Neural cell (in vitro differentiated cells): ENCODE results near the gene NOTUM. TPM values are rescaled to one million over a fixed set of nuclear protein-coding genes. Genes with fewer than 3 reads are reported as not detected.

Experiments used
- H2AFZ ChIP-seq: fragments of 200-600, 300-800 bp; sonication (generic), shearing (Covaris generic); 2 replicates; pipeline ENCODE4 v1.6.0; 2014; ENCODE audit warnings: low read depth, mild to moderate bottlenecking, antibody characterized with exemption, low read length, moderate library complexity
- H3F3A ChIP-seq: fragments of 200-600 bp; shearing (Covaris generic); 2 replicates; pipeline ENCODE4 v1.6.1; 2016; ENCODE audit warnings: mild to moderate bottlenecking, moderate library complexity, mixed read lengths, antibody characterized with exemption, low read length; ENCODE audit not compliant: insufficient read depth, poor library complexity, severe bottlenecking
- H3K27ac ChIP-seq: fragments of 200-600, 300-800 bp; sonication (generic), shearing (Covaris generic); 2 replicates; pipeline ENCODE4 v1.5.1; 2014; ENCODE audit warnings: mild to moderate bottlenecking, low read length, moderate library complexity
- H3K27me3 ChIP-seq: fragments of 300-800, 200-600 bp; sonication (generic), shearing (Covaris generic); 2 replicates; pipeline ENCODE4 v1.6.0; 2014; ENCODE audit warnings: mild to moderate bottlenecking, low read depth, low read length, moderate library complexity; ENCODE audit not compliant: insufficient read depth
- H3K36me3 ChIP-seq: fragments of 300-800, 200-600 bp; sonication (generic), shearing (Covaris generic); 2 replicates; pipeline ENCODE4 v1.5.1; 2014; ENCODE audit warnings: mild to moderate bottlenecking, antibody characterized with exemption, low read length, moderate library complexity; ENCODE audit not compliant: insufficient read depth
- H3K4me2 ChIP-seq: fragments of 300-800, 200-600 bp; sonication (generic), shearing (Covaris generic); 2 replicates; pipeline ENCODE4 v1.6.0; 2014; ENCODE audit warnings: mild to moderate bottlenecking, low read length
- H3K4me3 ChIP-seq: fragments of 300-800, 200-600 bp; sonication (generic), shearing (Covaris generic); 2 replicates; pipeline ENCODE4 v1.5.1; 2014; ENCODE audit warnings: mild to moderate bottlenecking, low read length, moderate library complexity
- H3K79me2 ChIP-seq: fragments of 200-600 bp; shearing (Covaris generic); replicated peaks from 2 replicates; pipeline ENCODE4 v1.6.0; 2014; ENCODE audit warnings: mild to moderate bottlenecking, low read length, moderate library complexity; ENCODE audit not compliant: insufficient read depth
- H3K9ac ChIP-seq: fragments of 300-800, 200-600 bp; sonication (generic), shearing (Covaris generic); 2 replicates; pipeline ENCODE4 v1.6.1; 2016; ENCODE audit warnings: mild to moderate bottlenecking, low read length, mixed read lengths
- H3K9me2 ChIP-seq: fragments of 200-600 bp; shearing (Covaris generic); 2 replicates; pipeline ENCODE4 v1.6.1; 2016; ENCODE audit warnings: mild to moderate bottlenecking, low read length, mixed read lengths; ENCODE audit not compliant: insufficient read depth
- H3K9me3 ChIP-seq: fragments of 200-600, 300-800 bp; sonication (generic), shearing (Covaris generic); 2 replicates; pipeline ENCODE4 v1.6.1; 2016; ENCODE audit warnings: mild to moderate bottlenecking, mixed run types, low read length, moderate library complexity, mixed read lengths
- H4K20me1 ChIP-seq: fragments of 200-600 bp; shearing (Covaris generic); 2 replicates; pipeline ENCODE4 v1.6.1; 2016; ENCODE audit warnings: mild to moderate bottlenecking, mixed run types; ENCODE audit not compliant: insufficient read depth
- CTCF ChIP-seq: fragments of 450-650 bp; IDR thresholded peaks from 2 replicates; pipeline ENCODE4 v1.5.1; 2014; ENCODE audit warnings: antibody characterized with exemption, mild to moderate bottlenecking, moderate library complexity; ENCODE audit not compliant: poor library complexity, severe bottlenecking
- EP300 ChIP-seq: fragments of 450-650 bp; conservative IDR thresholded peaks from 2 replicates; pipeline ENCODE4 v1.6.1; 2014; ENCODE audit warnings: antibody characterized with exemption, mild to moderate bottlenecking, moderate library complexity; ENCODE audit not compliant: poor library complexity, severe bottlenecking
- EZH2 ChIP-seq: fragments of 200-600, 300-800 bp; shearing (Covaris generic), sonication (generic); IDR thresholded peaks from 2 replicates; pipeline ENCODE4 v1.6.1; 2014; ENCODE audit warnings: antibody characterized with exemption, low read length, borderline replicate concordance, mild to moderate bottlenecking; ENCODE audit not compliant: insufficient read depth, poor library complexity, severe bottlenecking
- MXI1 ChIP-seq: fragments of 450-650 bp; conservative IDR thresholded peaks from 2 replicates; pipeline ENCODE4 v1.6.1; 2014; ENCODE audit warnings: antibody characterized with exemption, mild to moderate bottlenecking; ENCODE audit not compliant: poor library complexity, severe bottlenecking
- POLR2AphosphoS5 ChIP-seq: IDR thresholded peaks from 2 replicates; pipeline ENCODE4 v1.6.1; 2012
- RAD21 ChIP-seq: fragments of 450-650 bp; conservative IDR thresholded peaks from 2 replicates; pipeline ENCODE4 v1.6.1; 2014; ENCODE audit warnings: antibody characterized with exemption, mild to moderate bottlenecking, moderate library complexity
- SMC3 ChIP-seq: fragments of 450-650 bp; conservative IDR thresholded peaks from 2 replicates; pipeline ENCODE4 v1.6.1; 2014; ENCODE audit warnings: antibody characterized with exemption, mild to moderate bottlenecking, moderate library complexity; ENCODE audit not compliant: poor library complexity
- TAF1 ChIP-seq: IDR thresholded peaks from 2 replicates; pipeline ENCODE4 v1.6.1; 2012; ENCODE audit warnings: low read depth
- polyA plus RNA-seq: library from polyadenylated mRNA; depleted of rRNA; stranded (reverse); fragments of >200 nt; gene quantifications from 2 replicates; pipeline ENCODE4 v1.2.3, GENCODE V29; 2014
- TF ChIP-seq, protein P1 (sequence below): IDR thresholded peaks from 2 replicates; pipeline ENCODE4 v1.6.1; 2012; ENCODE audit warnings: borderline replicate concordance

Gene NOTUM
- polyA plus RNA-seq, 1 donor from 2014 or later = not detected

DNA sequence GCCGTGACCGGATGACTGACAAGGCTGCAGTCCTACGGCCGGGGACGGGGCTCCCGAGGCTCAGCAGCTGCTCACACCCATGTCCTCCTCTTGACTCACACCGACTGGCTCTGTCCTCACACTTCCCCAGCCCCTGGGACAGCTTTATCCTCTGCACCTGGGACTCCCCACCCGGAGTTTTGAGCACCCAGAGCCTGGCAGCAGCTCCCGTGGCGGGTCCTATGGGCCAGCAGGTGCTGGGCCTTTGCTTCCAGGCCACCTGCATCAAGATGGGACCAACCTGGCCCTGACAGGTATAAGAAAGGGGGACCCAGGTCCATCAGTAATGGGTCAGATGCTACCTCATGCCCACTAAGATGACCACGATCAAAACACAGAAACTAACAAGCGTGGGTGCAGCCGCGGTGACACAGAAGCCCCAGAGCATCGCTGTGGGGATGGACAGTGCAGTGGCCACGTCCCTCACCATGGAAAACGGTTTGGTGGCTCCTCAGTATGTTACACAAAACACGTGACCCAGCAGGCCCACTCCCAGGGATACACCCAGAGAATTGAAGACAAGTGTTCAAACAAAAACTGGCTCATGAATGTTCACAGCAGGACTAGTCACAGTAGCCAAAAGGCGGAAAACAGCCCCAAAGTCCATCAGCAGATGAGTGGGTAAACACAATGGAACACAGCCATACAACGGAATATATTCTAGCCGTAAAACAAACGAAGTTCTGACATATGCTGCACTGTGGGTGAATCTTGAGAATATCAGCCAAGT lies 3.3 kb upstream of the NOTUM start:
- no peak overlapping the region for H3K4me2 ChIP-seq
- H3F3A ChIP-seq = no peaks in the 10 kb centered on the region
- H3K27me3 ChIP-seq = peaks cover 40% of the 10 kb centered on the region
- TF ChIP-seq POLR2AphosphoS5 (no peak), SMC3 (no peak), EZH2 (no peak), EP300 (no peak), MXI1 (no peak), TAF1 (no peak), RAD21 (no peak), CTCF (no peak)
- TF ChIP-seq, protein P1, sequence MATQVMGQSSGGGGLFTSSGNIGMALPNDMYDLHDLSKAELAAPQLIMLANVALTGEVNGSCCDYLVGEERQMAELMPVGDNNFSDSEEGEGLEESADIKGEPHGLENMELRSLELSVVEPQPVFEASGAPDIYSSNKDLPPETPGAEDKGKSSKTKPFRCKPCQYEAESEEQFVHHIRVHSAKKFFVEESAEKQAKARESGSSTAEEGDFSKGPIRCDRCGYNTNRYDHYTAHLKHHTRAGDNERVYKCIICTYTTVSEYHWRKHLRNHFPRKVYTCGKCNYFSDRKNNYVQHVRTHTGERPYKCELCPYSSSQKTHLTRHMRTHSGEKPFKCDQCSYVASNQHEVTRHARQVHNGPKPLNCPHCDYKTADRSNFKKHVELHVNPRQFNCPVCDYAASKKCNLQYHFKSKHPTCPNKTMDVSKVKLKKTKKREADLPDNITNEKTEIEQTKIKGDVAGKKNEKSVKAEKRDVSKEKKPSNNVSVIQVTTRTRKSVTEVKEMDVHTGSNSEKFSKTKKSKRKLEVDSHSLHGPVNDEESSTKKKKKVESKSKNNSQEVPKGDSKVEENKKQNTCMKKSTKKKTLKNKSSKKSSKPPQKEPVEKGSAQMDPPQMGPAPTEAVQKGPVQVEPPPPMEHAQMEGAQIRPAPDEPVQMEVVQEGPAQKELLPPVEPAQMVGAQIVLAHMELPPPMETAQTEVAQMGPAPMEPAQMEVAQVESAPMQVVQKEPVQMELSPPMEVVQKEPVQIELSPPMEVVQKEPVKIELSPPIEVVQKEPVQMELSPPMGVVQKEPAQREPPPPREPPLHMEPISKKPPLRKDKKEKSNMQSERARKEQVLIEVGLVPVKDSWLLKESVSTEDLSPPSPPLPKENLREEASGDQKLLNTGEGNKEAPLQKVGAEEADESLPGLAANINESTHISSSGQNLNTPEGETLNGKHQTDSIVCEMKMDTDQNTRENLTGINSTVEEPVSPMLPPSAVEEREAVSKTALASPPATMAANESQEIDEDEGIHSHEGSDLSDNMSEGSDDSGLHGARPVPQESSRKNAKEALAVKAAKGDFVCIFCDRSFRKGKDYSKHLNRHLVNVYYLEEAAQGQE = no peak
- no peaks in the 10 kb centered on the region for H3K79me2 ChIP-seq
- no peaks in the 10 kb centered on the region for H3K9me2 ChIP-seq
- H3K9me3 ChIP-seq = no peaks in the 10 kb centered on the region
- no peak overlapping the region for H2AFZ ChIP-seq
- H3K36me3 ChIP-seq = no peaks in the 10 kb centered on the region
- no peaks in the 10 kb centered on the region for H4K20me1 ChIP-seq
- no peak overlapping the region for H3K27ac ChIP-seq
- H3K4me3 ChIP-seq = no peak overlapping the region
- H3K9ac ChIP-seq = no peak overlapping the region

- Histone ChIP-seq H3K4me2 (no peak overlapping the region), H3K79me2 (no peaks in the 10 kb centered on the region), H3F3A (no peaks in the 10 kb centered on the region), H3K9ac (no peak overlapping the region), H2AFZ (no peak overlapping the region), H3K9me3 (no peaks in the 10 kb centered on the region), H3K27me3 (peaks cover 55% of the 10 kb centered on the region), H3K36me3 (no peaks in the 10 kb centered on the region), H3K9me2 (no peaks in the 10 kb centered on the region), H3K27ac (no peak overlapping the region), H4K20me1 (no peaks in the 10 kb centered on the region), H3K4me3 (no peak overlapping the region)
- TF ChIP-seq MXI1 = no peak
- TF ChIP-seq TAF1 = no peak
- TF ChIP-seq EP300 = no peak
- no peak for TF ChIP-seq EZH2
- TF ChIP-seq, protein P1 = no peak
- TF ChIP-seq CTCF = no peak
- no peak for TF ChIP-seq POLR2AphosphoS5
- TF ChIP-seq RAD21 = no peak
- TF ChIP-seq SMC3 = no peak
Observed at GRCh38 chr17:81962499-81963441, 1.8 kb upstream of the NOTUM start.
